WTC11 (cell line): ENCODE results near the gene MSANTD1. TPM values are rescaled to one million over a fixed set of nuclear protein-coding genes. Genes with fewer than 3 reads are reported as not detected.

Experiments
- ATAC-seq: fragments of 200-7000 bp; cut with Tn5 transposase; 2 replicates; pipeline ENCODE4 v1.10.0; 2021; ENCODE audit warnings: mild to moderate bottlenecking, moderate library complexity
- CTCF ChIA-PET: fragments of 300-600 bp; sonication (Branson Sonifier 250); formaldehyde crosslinking; loops from one replicate; lab custom pipeline; 2021; ENCODE audit warnings: antibody characterized with exemption; lab: Charles Lee
- POLR2A ChIA-PET: fragments of 350-600 bp; sonication (Branson Sonifier 250); formaldehyde crosslinking; loops from one replicate; lab custom pipeline; 2021; ENCODE audit warnings: antibody characterized with exemption; lab: Charles Lee
- DNase-seq: peaks from one replicate; pipeline ENCODE4 v3.0.0; 2021; ENCODE audit warnings: low spot score
- H3K27ac Mint-ChIP-seq: 2 replicates; pipeline ENCODE4 v1.8.0; 2021; ENCODE audit warnings: mixed read lengths
- H3K27me3 Mint-ChIP-seq: 2 replicates; pipeline ENCODE4 v1.8.0; 2021; ENCODE audit warnings: low read depth, mild to moderate bottlenecking, moderate library complexity, mixed read lengths
- H3K36me3 Mint-ChIP-seq: 2 replicates; pipeline ENCODE4 v1.8.0; 2021; ENCODE audit warnings: mixed read lengths
- H3K4me1 Mint-ChIP-seq: 2 replicates; pipeline ENCODE4 v1.8.0; 2022; ENCODE audit warnings: mixed read lengths
- H3K4me3 Mint-ChIP-seq: 2 replicates; pipeline ENCODE4 v1.8.0; 2021; ENCODE audit warnings: mild to moderate bottlenecking, moderate library complexity, mixed read lengths
- H3K9me3 Mint-ChIP-seq: 2 replicates; pipeline ENCODE4 v1.8.0; 2021; ENCODE audit warnings: mixed read lengths
- ATF2 ChIP-seq: sonication (generic); formaldehyde crosslinking; IDR thresholded peaks from 2 replicates; pipeline ENCODE4 v1.8.1; 2022; ENCODE audit warnings: low read depth, missing genetic modification reagents, borderline replicate concordance
- CREB1 ChIP-seq: sonication (generic); formaldehyde crosslinking; IDR thresholded peaks from 2 replicates; pipeline ENCODE4 v1.8.0; 2023; ENCODE audit warnings: mild to moderate bottlenecking, missing genetic modification reagents
- FOXJ3 ChIP-seq: sonication (generic); formaldehyde crosslinking; IDR thresholded peaks from 2 replicates; pipeline ENCODE4 v1.9.0; 2021; ENCODE audit warnings: missing genetic modification reagents, mild to moderate bottlenecking, borderline replicate concordance
- IRF2 ChIP-seq: sonication (generic); formaldehyde crosslinking; IDR thresholded peaks from 2 replicates; pipeline ENCODE4 v1.8.0; 2022; ENCODE audit warnings: low read depth, missing genetic modification reagents, borderline replicate concordance
- JUN ChIP-seq: sonication (generic); formaldehyde crosslinking; IDR thresholded peaks from 2 replicates; pipeline ENCODE4 v1.8.0; 2023; ENCODE audit warnings: mild to moderate bottlenecking, missing genetic modification reagents
- NR1H2 ChIP-seq: sonication (generic); formaldehyde crosslinking; IDR thresholded peaks from 2 replicates; pipeline ENCODE4 v1.9.0; 2021; ENCODE audit warnings: mild to moderate bottlenecking, moderate library complexity, missing genetic modification reagents
- PREB ChIP-seq: sonication (generic); formaldehyde crosslinking; IDR thresholded peaks from 2 replicates; pipeline ENCODE4 v1.8.1; 2022; ENCODE audit warnings: mild to moderate bottlenecking, missing genetic modification reagents, moderate library complexity, borderline replicate concordance
- PRRX2 ChIP-seq: fragments of 250-450 bp; sonication (Bioruptor Pico); IDR thresholded peaks from 2 replicates; pipeline ENCODE4 v1.8.0; 2021; ENCODE audit warnings: mild to moderate bottlenecking
- ZNF138 ChIP-seq: sonication (generic); formaldehyde crosslinking; conservative IDR thresholded peaks from 2 replicates; pipeline ENCODE4 v1.8.1; 2022; ENCODE audit warnings: mild to moderate bottlenecking, moderate library complexity, missing genetic modification reagents
- ZNF263 ChIP-seq: sonication (generic); formaldehyde crosslinking; IDR thresholded peaks from 2 replicates; pipeline ENCODE4 v1.8.1; 2022; ENCODE audit warnings: low read depth, mild to moderate bottlenecking, moderate library complexity, missing genetic modification reagents
- ZNF281 ChIP-seq: sonication (generic); formaldehyde crosslinking; IDR thresholded peaks from 2 replicates; pipeline ENCODE4 v1.8.0; 2023; ENCODE audit warnings: mild to moderate bottlenecking, missing genetic modification reagents
- ZNF317 ChIP-seq: sonication (generic); formaldehyde crosslinking; IDR thresholded peaks from 2 replicates; pipeline ENCODE4 v1.8.1; 2023; ENCODE audit warnings: low read depth, mild to moderate bottlenecking, moderate library complexity, missing genetic modification reagents, borderline replicate concordance
- ZNF416 ChIP-seq: fragments of 250-450 bp; sonication (Bioruptor Pico); IDR thresholded peaks from 2 replicates; pipeline ENCODE4 v1.9.0; 2021; ENCODE audit warnings: mild to moderate bottlenecking, inconsistent platforms
- ZNF423 ChIP-seq: fragments of 250-450 bp; sonication (Bioruptor Pico); IDR thresholded peaks from 2 replicates; pipeline ENCODE4 v2.1.2; 2022; ENCODE audit warnings: mild to moderate bottlenecking, moderate library complexity
- ZNF512 ChIP-seq: sonication (generic); formaldehyde crosslinking; IDR thresholded peaks from 2 replicates; pipeline ENCODE4 v1.8.1; 2022; ENCODE audit warnings: missing genetic modification reagents, borderline replicate concordance
- total RNA-seq: library from RNA; stranded (reverse); gene quantifications from 3 replicates; pipeline ENCODE4 v1.2.3, GENCODE V29; 2021
- TF ChIP-seq, protein P1 (sequence below): sonication (generic); formaldehyde crosslinking; IDR thresholded peaks from 2 replicates; pipeline ENCODE4 v1.8.1; 2023; ENCODE audit warnings: mild to moderate bottlenecking, missing genetic modification reagents, moderate library complexity
- TF ChIP-seq, protein P2 (sequence below): fragments of 250-450 bp; sonication (Bioruptor Pico); IDR thresholded peaks from 2 replicates; pipeline ENCODE4 v2.1.2; 2022; ENCODE audit warnings: mild to moderate bottlenecking, moderate library complexity

MSANTD1 gene
- total RNA-seq, 1 experiment from 2014 or later, result 0.98 TPM

DNA sequence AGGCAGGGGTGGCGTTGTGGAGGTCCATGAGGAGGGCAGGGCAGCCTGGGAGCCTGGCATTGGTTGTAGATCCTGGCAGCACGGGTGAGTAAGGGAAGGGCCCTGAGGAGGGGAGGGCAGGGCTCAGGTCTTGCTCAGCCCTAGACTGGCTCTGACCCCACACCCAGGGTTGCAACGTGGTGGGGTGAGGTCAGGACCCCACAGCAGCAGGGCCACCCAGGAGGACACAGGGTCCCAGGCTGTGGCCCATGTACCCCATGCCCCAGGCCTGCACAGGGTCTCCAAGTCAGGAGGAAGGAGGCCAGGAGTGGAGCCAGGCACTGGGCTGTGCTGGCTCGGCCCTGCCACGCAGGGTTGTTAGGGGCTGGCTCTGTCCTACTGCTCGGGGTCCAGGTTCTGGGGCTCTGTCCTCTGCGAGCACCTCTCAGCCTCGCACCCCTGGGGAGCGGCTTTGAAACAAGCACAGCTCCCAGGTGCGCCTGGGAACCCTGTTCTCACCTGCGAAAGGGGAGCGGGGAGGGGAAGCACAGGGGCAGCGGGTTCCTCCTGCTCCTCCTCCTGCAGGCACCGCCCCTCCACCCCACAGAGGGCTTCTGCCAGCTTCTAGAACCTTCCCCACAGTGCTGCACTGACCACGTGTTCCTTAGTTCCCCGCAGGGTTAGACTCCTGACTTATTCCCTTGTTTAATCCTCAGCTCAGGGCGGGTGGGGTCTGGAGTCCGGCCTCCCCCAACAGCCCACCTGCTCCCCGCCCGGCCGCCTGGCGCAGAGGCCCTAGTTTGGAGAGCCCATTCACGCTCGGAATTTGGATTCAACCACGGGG lies 20.4 kb downstream of the MSANTD1 start (continued):
- TF ChIP-seq ATF2 (CRISPR knock-in tag) (no peak), ZNF263 (CRISPR knock-in tag) (no peak)

DNA sequence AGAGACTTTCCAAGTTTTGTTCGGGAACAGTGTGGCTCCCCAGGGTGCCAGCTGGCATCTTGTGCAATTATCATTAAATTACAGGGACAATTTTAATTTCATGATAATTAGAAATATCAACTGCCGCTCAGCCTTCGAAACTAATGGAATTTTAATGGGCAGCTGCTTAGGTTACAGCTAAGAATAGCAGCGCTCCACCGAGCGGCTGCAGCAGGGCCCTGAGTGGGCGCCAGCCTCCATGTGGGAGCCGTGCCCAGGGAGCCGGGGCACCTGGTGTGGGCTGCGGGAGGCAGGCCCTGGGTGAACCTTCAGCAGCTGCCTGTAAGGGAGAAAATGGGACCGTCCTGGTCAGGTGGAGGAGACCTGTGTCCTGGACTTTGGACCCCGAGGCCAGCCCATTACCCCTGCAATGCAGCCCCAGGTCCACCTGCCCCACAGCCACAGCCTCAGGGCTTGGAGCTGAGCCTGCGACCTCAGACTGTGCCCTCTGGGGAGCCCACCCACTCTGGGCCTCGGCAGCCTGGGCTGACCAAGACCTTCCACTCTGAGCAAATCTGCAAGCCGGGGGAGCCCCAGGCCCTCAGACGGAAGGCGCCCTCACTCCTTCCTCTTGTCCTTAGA lies 21.1 kb downstream of the MSANTD1 start:
- DNase-seq (no peak), ATAC-seq (no peak)
- ChIA-PET CTCF (interaction anchor here (1.1 to 1.6 kb wide), 3 partner anchors 48 to 211 kb away, joined by 3 to 7 read pairs (median 4); no protein-coding TSS in a partner anchor), POLR2A (no interaction called here)
- Mint-ChIP-seq H3K27me3 (no peaks in the 10 kb centered on the region), H3K4me1 (peaks cover 9% of the 10 kb centered on the region), H3K36me3 (no peaks in the 10 kb centered on the region), H3K4me3 (no peak overlapping the region), H3K9me3 (no peaks in the 10 kb centered on the region), H3K27ac (no peak overlapping the region)
- TF ChIP-seq ZNF317 (CRISPR knock-in tag) (no peak), CREB1 (CRISPR knock-in tag) (no peak), ZNF423 (CRISPR knock-in tag) (no peak), PREB (no peak), ZNF416 (CRISPR knock-in tag) (no peak), FOXJ3 (no peak), PRRX2 (no peak), NR1H2 (CRISPR knock-in tag) (no peak), ZNF138 (CRISPR knock-in tag) (no peak), IRF2 (CRISPR knock-in tag) (no peak), JUN (no peak), ZNF512 (CRISPR knock-in tag) (no peak), ZNF281 (CRISPR knock-in tag) (no peak)
- TF ChIP-seq, protein P1, sequence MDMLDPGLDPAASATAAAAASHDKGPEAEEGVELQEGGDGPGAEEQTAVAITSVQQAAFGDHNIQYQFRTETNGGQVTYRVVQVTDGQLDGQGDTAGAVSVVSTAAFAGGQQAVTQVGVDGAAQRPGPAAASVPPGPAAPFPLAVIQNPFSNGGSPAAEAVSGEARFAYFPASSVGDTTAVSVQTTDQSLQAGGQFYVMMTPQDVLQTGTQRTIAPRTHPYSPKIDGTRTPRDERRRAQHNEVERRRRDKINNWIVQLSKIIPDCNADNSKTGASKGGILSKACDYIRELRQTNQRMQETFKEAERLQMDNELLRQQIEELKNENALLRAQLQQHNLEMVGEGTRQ (CRISPR knock-in tag), result no peak
- TF ChIP-seq, protein P2, sequence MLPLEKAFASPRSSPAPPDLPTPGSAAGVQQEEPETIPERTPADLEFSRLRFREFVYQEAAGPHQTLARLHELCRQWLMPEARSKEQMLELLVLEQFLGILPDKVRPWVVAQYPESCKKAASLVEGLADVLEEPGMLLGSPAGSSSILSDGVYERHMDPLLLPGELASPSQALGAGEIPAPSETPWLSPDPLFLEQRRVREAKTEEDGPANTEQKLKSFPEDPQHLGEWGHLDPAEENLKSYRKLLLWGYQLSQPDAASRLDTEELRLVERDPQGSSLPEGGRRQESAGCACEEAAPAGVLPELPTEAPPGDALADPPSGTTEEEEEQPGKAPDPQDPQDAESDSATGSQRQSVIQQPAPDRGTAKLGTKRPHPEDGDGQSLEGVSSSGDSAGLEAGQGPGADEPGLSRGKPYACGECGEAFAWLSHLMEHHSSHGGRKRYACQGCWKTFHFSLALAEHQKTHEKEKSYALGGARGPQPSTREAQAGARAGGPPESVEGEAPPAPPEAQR (CRISPR knock-in tag), result no peak
